Measurements from ENCODE around the gene PIN4. TPM values are rescaled to one million over a fixed set of nuclear protein-coding genes. Genes with fewer than 3 reads are reported as not detected.
"Not testable (repeated sequence)": the region's sequence is repeated elsewhere in the genome, so short reads cannot be mapped to it uniquely, and the experiment has no call there.

The PIN4 gene
- total RNA-seq, 1 experiment from 2014 or later = 17.2 TPM

DNA sequence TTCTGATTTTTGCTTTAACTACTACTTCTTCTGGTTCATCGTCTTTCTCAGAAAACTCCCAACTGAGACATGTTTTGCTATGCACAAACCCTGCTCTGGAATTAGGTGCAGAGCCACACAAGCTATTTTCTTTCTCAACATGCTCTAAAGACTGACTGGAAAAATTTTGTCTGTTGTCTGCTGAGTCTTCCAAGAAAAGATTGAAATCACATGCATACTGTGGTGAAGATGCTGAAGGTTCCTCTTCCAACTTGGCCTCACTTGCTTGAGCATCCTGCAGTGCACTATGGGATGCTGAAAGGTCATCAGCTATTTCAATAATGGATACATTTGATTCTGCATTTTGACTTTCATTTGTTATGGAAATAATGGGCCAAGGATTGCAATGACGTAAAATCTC lies 24.1 kb downstream of the PIN4 start:
- no peaks in the 10 kb centered on the region for H3K9me3 Mint-ChIP-seq (ENCODE audit: low read depth, unreplicated experiment)
- intact Hi-C loops (cut with micrococcal nuclease; ENCODE audit: unreplicated experiment) = no loop called here
- no peaks in the 10 kb centered on the region for H3K36me3 Mint-ChIP-seq (ENCODE audit: insufficient read depth, unreplicated experiment)
- TF ChIP-seq, protein P1, sequence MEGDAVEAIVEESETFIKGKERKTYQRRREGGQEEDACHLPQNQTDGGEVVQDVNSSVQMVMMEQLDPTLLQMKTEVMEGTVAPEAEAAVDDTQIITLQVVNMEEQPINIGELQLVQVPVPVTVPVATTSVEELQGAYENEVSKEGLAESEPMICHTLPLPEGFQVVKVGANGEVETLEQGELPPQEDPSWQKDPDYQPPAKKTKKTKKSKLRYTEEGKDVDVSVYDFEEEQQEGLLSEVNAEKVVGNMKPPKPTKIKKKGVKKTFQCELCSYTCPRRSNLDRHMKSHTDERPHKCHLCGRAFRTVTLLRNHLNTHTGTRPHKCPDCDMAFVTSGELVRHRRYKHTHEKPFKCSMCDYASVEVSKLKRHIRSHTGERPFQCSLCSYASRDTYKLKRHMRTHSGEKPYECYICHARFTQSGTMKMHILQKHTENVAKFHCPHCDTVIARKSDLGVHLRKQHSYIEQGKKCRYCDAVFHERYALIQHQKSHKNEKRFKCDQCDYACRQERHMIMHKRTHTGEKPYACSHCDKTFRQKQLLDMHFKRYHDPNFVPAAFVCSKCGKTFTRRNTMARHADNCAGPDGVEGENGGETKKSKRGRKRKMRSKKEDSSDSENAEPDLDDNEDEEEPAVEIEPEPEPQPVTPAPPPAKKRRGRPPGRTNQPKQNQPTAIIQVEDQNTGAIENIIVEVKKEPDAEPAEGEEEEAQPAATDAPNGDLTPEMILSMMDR (IDR thresholded peaks at IDR 0.05; ENCODE audit: unreplicated experiment) = no peak
- no peak overlapping the region for H3K4me3 Mint-ChIP-seq (ENCODE audit: low read depth, unreplicated experiment)
- CTCF ChIA-PET = no interaction called here
- H3K4me1 Mint-ChIP-seq (ENCODE audit: low read depth, unreplicated experiment) = no peaks in the 10 kb centered on the region
- no peaks in the 10 kb centered on the region for H3K27me3 Mint-ChIP-seq (ENCODE audit: unreplicated experiment)
- no peak overlapping the region for H3K27ac Mint-ChIP-seq (ENCODE audit: unreplicated experiment)
- BruUV-seq (replicated peaks) = no TSS peak
- no peak for DNase-seq

DNA sequence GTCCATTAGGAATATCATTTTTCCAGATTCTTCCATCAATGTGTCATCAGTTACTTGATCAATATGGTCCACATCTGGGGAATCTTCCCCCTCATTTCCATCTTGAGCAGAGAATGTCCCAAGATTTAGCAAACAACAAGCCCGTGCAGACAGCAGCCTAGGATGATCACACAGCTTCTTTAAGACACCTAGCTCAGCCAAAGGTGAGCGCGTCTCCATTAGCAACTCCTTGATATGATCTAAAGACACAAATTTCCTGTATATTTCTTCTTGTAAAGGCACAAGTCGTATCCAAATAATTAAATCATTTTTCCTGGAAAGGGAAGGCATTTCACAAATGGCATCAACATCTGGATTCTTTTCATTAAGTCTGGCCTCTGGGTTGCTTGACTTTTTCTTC lies 25.8 kb downstream of the PIN4 start:
- H3K27ac Mint-ChIP-seq (ENCODE audit: unreplicated experiment) = no peak overlapping the region
- BruUV-seq (replicated peaks) = TSS peak; percentile 22
- H3K27me3 Mint-ChIP-seq (ENCODE audit: unreplicated experiment) = no peaks in the 10 kb centered on the region
- intact Hi-C loops (cut with micrococcal nuclease; ENCODE audit: unreplicated experiment) = no loop called here
- no peaks in the 10 kb centered on the region for H3K4me1 Mint-ChIP-seq (ENCODE audit: low read depth, unreplicated experiment)
- no peak overlapping the region for H3K4me3 Mint-ChIP-seq (ENCODE audit: low read depth, unreplicated experiment)
- no peak for DNase-seq
- H3K9me3 Mint-ChIP-seq (ENCODE audit: low read depth, unreplicated experiment) = no peaks in the 10 kb centered on the region
- H3K36me3 Mint-ChIP-seq (ENCODE audit: insufficient read depth, unreplicated experiment) = no peaks in the 10 kb centered on the region
- TF ChIP-seq, protein P1 (IDR thresholded peaks at IDR 0.05; ENCODE audit: unreplicated experiment) = no peak
- CTCF ChIA-PET = no interaction called here

DNA sequence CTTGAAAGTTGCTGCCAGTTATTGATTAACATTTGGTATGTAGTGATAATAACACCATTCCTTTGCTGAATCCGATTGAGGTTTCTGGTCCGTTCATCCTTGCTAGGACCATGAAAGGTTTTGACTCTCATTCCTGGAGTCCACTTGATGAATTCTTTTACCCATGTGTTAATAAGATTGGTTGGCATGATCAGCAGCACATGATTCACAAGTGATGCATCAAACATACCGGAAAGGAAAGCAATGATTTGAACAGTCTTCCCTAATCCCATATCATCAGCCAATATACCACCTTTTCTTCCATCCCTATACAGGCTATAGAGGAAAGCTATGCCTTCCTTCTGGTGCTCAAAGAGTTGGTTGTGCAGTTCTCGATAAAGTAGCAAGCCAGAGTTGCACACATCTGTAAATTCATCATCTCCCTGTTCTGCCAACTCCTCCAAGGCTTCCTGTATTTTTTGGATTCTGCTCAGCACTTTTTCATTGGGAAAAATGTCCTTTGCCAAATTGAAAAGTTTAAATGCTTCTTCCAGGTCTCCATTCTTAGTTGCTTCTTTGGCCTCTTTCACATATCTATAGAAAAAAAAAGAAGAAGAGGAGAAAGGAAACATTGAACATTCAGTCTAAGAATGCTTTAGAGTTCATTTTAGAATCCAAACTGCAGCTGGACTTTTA lies 26.7 kb downstream of the PIN4 start:
- TF ChIP-seq, protein P1 (IDR thresholded peaks at IDR 0.05; ENCODE audit: unreplicated experiment) = no peak
- Mint-ChIP-seq H3K4me3 (ENCODE audit: low read depth, unreplicated experiment) (no peak overlapping the region), H3K9me3 (ENCODE audit: low read depth, unreplicated experiment) (no peaks in the 10 kb centered on the region), H3K27me3 (ENCODE audit: unreplicated experiment) (no peaks in the 10 kb centered on the region), H3K4me1 (ENCODE audit: low read depth, unreplicated experiment) (no peaks in the 10 kb centered on the region), H3K36me3 (ENCODE audit: insufficient read depth, unreplicated experiment) (no peaks in the 10 kb centered on the region), H3K27ac (ENCODE audit: unreplicated experiment) (no peak overlapping the region)
- no TSS peak for BruUV-seq (replicated peaks)
- CTCF ChIA-PET = no interaction called here
- intact Hi-C loops (cut with micrococcal nuclease; ENCODE audit: unreplicated experiment) = no loop called here
- DNase-seq = no peak

DNA sequence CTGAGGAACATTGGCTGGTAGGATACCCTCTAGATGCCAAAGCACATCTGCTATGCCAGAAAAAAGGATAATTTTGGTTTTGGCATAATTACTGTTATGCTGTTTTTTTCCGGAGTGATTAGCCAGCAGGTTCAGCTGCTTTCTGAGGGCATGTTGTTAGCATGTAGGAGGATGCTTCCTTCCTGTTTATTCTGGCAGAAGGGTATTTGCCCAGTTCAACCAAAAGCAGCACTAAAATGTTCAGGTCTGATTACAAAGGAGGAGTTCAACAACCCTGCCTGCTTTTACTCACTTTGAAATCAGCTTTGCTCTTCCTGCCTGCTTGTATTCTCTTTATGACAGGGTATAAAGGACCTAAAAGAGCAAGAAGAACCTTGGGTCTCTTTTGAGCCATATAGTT lies 35.4 kb downstream of the PIN4 start:
- TF ChIP-seq, protein P1 (IDR thresholded peaks at IDR 0.05; ENCODE audit: unreplicated experiment) = no peak
- Mint-ChIP-seq H3K4me1 (ENCODE audit: low read depth, unreplicated experiment) (no peaks in the 10 kb centered on the region), H3K36me3 (ENCODE audit: insufficient read depth, unreplicated experiment) (no peaks in the 10 kb centered on the region), H3K9me3 (ENCODE audit: low read depth, unreplicated experiment) (peaks cover 3% of the 10 kb centered on the region), H3K27ac (ENCODE audit: unreplicated experiment) (no peak overlapping the region), H3K27me3 (ENCODE audit: unreplicated experiment) (no peaks in the 10 kb centered on the region), H3K4me3 (ENCODE audit: low read depth, unreplicated experiment) (no peak overlapping the region)
- BruUV-seq (replicated peaks) = no TSS peak
- DNase-seq = no peak
- CTCF ChIA-PET = no interaction called here
- intact Hi-C loops (cut with micrococcal nuclease; ENCODE audit: unreplicated experiment) = no loop called here

DNA sequence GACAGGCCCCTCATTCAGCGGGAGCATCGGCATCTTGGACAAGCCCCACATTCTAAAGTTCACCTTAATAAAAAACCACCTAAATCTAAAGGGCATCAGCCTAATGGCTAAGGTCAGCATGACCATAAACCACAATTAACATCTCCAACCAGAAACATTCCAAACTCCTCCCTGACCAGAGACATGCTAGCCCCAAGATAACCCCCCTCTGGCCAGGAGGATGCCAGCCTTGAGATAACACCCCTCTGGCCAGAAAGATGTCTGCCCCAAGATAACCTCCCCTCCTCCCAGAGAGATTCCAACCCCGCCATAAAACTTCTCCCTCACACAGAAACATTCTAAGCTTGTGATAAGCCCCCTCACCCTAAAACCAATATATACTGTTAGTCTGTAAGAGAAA lies 38.8 kb downstream of the PIN4 start:
- intact Hi-C loops (cut with micrococcal nuclease; ENCODE audit: unreplicated experiment); H3K27me3 Mint-ChIP-seq (ENCODE audit: unreplicated experiment); H3K9me3 Mint-ChIP-seq (ENCODE audit: low read depth, unreplicated experiment); DNase-seq; H3K4me3 Mint-ChIP-seq (ENCODE audit: low read depth, unreplicated experiment); CTCF ChIA-PET; H3K36me3 Mint-ChIP-seq (ENCODE audit: insufficient read depth, unreplicated experiment); H3K4me1 Mint-ChIP-seq (ENCODE audit: low read depth, unreplicated experiment); H3K27ac Mint-ChIP-seq (ENCODE audit: unreplicated experiment); BruUV-seq (replicated peaks): not testable (repeated sequence)
